Ascending aorta (tissue), 2 donors: Measurements from ENCODE around the gene TSPAN15. TPM values are rescaled to one million over a fixed set of nuclear protein-coding genes. Genes with fewer than 3 reads are reported as not detected.

Experiments
- DNase-seq, 2 donors: peaks; one replicate each; pipeline ENCODE4 v3.0.0-alpha.2; 2019; ENCODE audit warnings: low spot score in 2 of 2
- H3K27ac ChIP-seq, 2 donors: fragments of 200-600 bp; sonication (generic); one replicate each; pipeline ENCODE4 v1.5.1; 2016 to 2017; ENCODE audit warnings: mild to moderate bottlenecking in 1 of 2
- H3K27me3 ChIP-seq: fragments of 200-600 bp; sonication (generic); one replicate; pipeline ENCODE4 v1.5.1; 2017
- H3K36me3 ChIP-seq, 2 donors: fragments of 200-600 bp; sonication (generic); one replicate each; pipeline ENCODE4 v1.5.1; 2016
- H3K4me1 ChIP-seq, 2 donors: fragments of 200-600 bp; sonication (generic); one replicate each; pipeline ENCODE4 v1.5.1; 2016 to 2017; ENCODE audit warnings: mild to moderate bottlenecking in 1 of 2
- H3K4me3 ChIP-seq, 2 donors: fragments of 200-600 bp; sonication (generic); one replicate each; pipeline ENCODE4 v1.5.1; 2016 to 2017; ENCODE audit warnings: mild to moderate bottlenecking in 1 of 2
- H3K9me3 ChIP-seq, 2 donors: fragments of 200-600 bp; sonication (generic); one replicate each; pipeline ENCODE4 v1.5.1; 2016
- intact Hi-C: fragments of 100-400 bp; cut with DNase I; formaldehyde crosslinking; loops from one replicate; pipeline ENCODE4 v1.15.1; 2023
- total RNA-seq: library from RNA; depleted of rRNA; stranded (reverse); fragments of >200 nt; gene quantifications from one replicate; pipeline ENCODE4 v1.1.0, GENCODE V29; 2016
- TF ChIP-seq, protein P1 (sequence below), 3 experiments: fragments of 200-600 bp in 2 of 3; fragments of 450-650 bp in 1 of 3; sonication (generic) in 2 of 3; IDR thresholded peaks; one replicate each; pipeline ENCODE4 v1.5.1; 2016 to 2019; ENCODE audit warnings: antibody characterized with exemption in 3 of 3, mild to moderate bottlenecking in 1 of 3, moderate library complexity in 1 of 3

The TSPAN15 gene
- total RNA-seq, 1 donor from 2014 or later, result 31.9 TPM

GRCh38 chr10:69508738-69509340 is 57.6 kb downstream of the TSPAN15 start:
- Histone ChIP-seq H3K27me3 (no peaks in the 10 kb centered on the region), H3K27ac (no peak overlapping the region), H3K9me3 (no peaks in the 10 kb centered on the region), H3K4me1 (peaks cover 0 to 4% of the 10 kb centered on the region in 2 donors), H3K4me3 (no peak overlapping the region), H3K36me3 (no peaks in the 10 kb centered on the region)
- intact Hi-C loops, result loop anchor here (1.0 to 5.0 kb wide), 3 partner anchors 82 to 272 kb away; no protein-coding TSS in a partner anchor
- DNase-seq, result no peak
- TF ChIP-seq, protein P1, sequence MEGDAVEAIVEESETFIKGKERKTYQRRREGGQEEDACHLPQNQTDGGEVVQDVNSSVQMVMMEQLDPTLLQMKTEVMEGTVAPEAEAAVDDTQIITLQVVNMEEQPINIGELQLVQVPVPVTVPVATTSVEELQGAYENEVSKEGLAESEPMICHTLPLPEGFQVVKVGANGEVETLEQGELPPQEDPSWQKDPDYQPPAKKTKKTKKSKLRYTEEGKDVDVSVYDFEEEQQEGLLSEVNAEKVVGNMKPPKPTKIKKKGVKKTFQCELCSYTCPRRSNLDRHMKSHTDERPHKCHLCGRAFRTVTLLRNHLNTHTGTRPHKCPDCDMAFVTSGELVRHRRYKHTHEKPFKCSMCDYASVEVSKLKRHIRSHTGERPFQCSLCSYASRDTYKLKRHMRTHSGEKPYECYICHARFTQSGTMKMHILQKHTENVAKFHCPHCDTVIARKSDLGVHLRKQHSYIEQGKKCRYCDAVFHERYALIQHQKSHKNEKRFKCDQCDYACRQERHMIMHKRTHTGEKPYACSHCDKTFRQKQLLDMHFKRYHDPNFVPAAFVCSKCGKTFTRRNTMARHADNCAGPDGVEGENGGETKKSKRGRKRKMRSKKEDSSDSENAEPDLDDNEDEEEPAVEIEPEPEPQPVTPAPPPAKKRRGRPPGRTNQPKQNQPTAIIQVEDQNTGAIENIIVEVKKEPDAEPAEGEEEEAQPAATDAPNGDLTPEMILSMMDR (IDR thresholded peaks at IDR 0.05), result no peak

DNA sequence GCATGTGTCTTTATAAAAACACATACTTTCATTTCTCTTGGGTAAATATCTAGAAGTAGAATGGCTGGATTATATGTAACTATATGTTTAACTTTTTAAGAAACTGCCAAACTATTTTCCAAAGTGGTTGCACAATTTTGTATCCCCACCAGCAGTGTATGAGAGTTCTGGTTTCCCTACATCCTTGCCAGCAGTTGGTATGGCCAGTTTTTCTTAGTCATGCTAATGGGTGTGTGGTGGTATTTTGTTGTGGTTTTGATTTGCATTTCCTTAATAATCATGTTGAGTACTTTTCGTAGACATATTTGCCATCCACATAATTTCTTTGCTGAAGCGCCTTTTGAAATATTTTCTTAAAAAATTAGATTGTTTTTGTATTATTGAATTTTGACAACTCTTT is 61.6 kb downstream of the TSPAN15 start:
- Histone ChIP-seq H3K27me3 (no peaks in the 10 kb centered on the region), H3K36me3 (no peaks in the 10 kb centered on the region), H3K27ac (no peak overlapping the region), H3K9me3 (no peaks in the 10 kb centered on the region), H3K4me1 (peaks cover 0 to under 1% of the 10 kb centered on the region in 2 donors), H3K4me3 (no peak overlapping the region)
- TF ChIP-seq, protein P1 (IDR thresholded peaks at IDR 0.05), result no peak
- intact Hi-C loops, result no loop called here
- DNase-seq, result no peak

DNA sequence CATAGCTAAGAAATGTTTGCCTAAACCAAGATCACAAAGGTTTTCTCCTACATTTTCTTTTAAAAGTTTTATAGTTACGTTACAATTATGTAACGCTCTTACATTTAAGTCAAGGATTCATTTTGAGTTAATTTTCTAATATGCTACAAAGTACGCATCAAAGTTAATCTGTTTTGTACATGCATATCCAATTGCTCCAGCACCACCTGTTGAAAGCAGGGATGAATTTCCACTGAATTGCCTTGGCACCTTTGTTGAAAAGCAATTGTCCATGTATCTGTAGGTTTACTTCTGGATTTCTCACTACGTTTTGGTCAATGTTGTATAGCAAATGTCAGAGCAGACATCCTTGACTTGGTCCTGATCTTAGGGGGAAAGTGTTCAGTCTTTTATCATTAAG is 62.4 kb downstream of the TSPAN15 start:
- Histone ChIP-seq H3K4me1 (no peaks in the 10 kb centered on the region), H3K4me3 (no peak overlapping the region), H3K27me3 (no peaks in the 10 kb centered on the region), H3K9me3 (no peaks in the 10 kb centered on the region), H3K27ac (no peak overlapping the region), H3K36me3 (no peaks in the 10 kb centered on the region)
- intact Hi-C loops, result no loop called here
- no peak for DNase-seq
- TF ChIP-seq, protein P1 (IDR thresholded peaks at IDR 0.05), result no peak

- no peaks in the 10 kb centered on the region for H3K27me3 ChIP-seq
- H3K4me1 ChIP-seq, result no peaks in the 10 kb centered on the region
- intact Hi-C loops, result loop anchor here (1.0 kb wide), 1 partner anchor 124 kb away; no protein-coding TSS in a partner anchor
- TF ChIP-seq, protein P1 (IDR thresholded peaks at IDR 0.05), result peak; percentile 56 to 72 (median 64)
- no peaks in the 10 kb centered on the region for H3K36me3 ChIP-seq
- peak in 1 of 2 donors; percentile 76 for DNase-seq
- H3K9me3 ChIP-seq, result no peaks in the 10 kb centered on the region
- H3K27ac ChIP-seq, result no peak overlapping the region
- H3K4me3 ChIP-seq, result no peak overlapping the region
Measured at GRCh38 chr10:69515699-69516259, 64.5 kb downstream of the TSPAN15 start.

DNA sequence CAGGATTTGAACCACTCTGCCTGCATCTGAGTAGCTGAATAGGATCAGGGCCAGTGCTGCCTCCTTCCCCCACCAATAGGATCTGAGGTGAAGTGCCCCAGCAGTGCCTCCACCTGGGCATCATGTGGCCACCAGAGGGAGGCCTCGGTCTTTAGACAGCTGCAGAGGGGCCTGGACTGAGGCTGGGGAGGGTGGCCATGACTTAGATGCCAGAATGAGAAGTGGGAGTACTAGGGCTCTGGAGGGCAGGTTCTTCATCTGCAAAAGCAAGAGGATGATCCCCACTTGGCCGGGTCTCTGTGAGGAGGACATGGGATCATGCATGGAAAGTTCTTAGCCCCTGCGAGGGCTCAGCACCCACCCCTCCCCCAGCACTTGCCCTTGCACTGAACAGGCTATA is 65.1 kb downstream of the TSPAN15 start:
- no peak for DNase-seq
- H3K36me3 ChIP-seq, result no peaks in the 10 kb centered on the region
- H3K4me1 ChIP-seq, result no peaks in the 10 kb centered on the region
- no peak overlapping the region for H3K27ac ChIP-seq
- no peaks in the 10 kb centered on the region for H3K27me3 ChIP-seq
- H3K9me3 ChIP-seq, result no peaks in the 10 kb centered on the region
- no peak overlapping the region for H3K4me3 ChIP-seq
- TF ChIP-seq, protein P1 (IDR thresholded peaks at IDR 0.05), result no peak
- intact Hi-C loops, result no loop called here
